HEK293T (cell line): ENCODE measurements around the gene CCM2.
"Not testable (repeated sequence)": the region's sequence is repeated elsewhere in the genome, so short reads cannot be mapped to it uniquely, and the experiment has no call there.

ENCODE experiments used
- CTCF ChIA-PET: fragments of 350-600 bp; formaldehyde crosslinking; extraction: SDS; loops from one replicate; lab custom pipeline; 2021; ENCODE audit warnings: antibody characterized with exemption, inconsistent platforms; lab: Yijun Ruan, JAX
- POLR2A ChIA-PET: fragments of 350-600 bp; formaldehyde crosslinking; extraction: SDS; loops from one replicate; lab custom pipeline; 2020; ENCODE audit warnings: antibody characterized with exemption, inconsistent platforms; lab: Yijun Ruan, JAX
- DNase-seq: peaks from one replicate; pipeline ENCODE4 v3.0.0; 2012; ENCODE audit warnings: mixed read lengths; ENCODE audit errors: extremely low spot score
- ARNT ChIP-seq: fragments of 450-650 bp; IDR thresholded peaks from 2 replicates; pipeline ENCODE4 v1.6.1; 2017; ENCODE audit warnings: mild to moderate bottlenecking
- BHLHE40 ChIP-seq: fragments of 450-650 bp; IDR thresholded peaks from 2 replicates; pipeline ENCODE4 v1.6.1; 2016; ENCODE audit warnings: mild to moderate bottlenecking, moderate library complexity, borderline replicate concordance
- CTBP1 ChIP-seq: fragments of 450-650 bp; IDR thresholded peaks from 2 replicates; pipeline ENCODE4 v1.6.1; 2016; ENCODE audit warnings: borderline replicate concordance
- ELF4 ChIP-seq: fragments of 450-650 bp; IDR thresholded peaks from 2 replicates; pipeline ENCODE4 v1.6.1; 2017; ENCODE audit warnings: antibody characterized with exemption
- FOXA1 ChIP-seq: fragments of 450-650 bp; IDR thresholded peaks from 2 replicates; pipeline ENCODE4 v1.6.1; 2016; ENCODE audit warnings: mild to moderate bottlenecking
- FOXK2 ChIP-seq: fragments of 450-650 bp; IDR thresholded peaks from 2 replicates; pipeline ENCODE4 v1.6.1; 2016; ENCODE audit warnings: mild to moderate bottlenecking
- FOXM1 ChIP-seq: fragments of 450-650 bp; IDR thresholded peaks from 2 replicates; pipeline ENCODE4 v1.6.1; 2017; ENCODE audit warnings: mild to moderate bottlenecking, borderline replicate concordance
- HDGF ChIP-seq: fragments of 450-650 bp; IDR thresholded peaks from 2 replicates; pipeline ENCODE4 v1.6.1; 2017; ENCODE audit warnings: antibody characterized with exemption, borderline replicate concordance
- L3MBTL2 ChIP-seq: fragments of 450-650 bp; conservative IDR thresholded peaks from 2 replicates; pipeline ENCODE4 v1.6.1; 2016; ENCODE audit warnings: mild to moderate bottlenecking
- LEF1 ChIP-seq: fragments of 450-650 bp; IDR thresholded peaks from 2 replicates; pipeline ENCODE4 v1.6.1; 2017; ENCODE audit warnings: mild to moderate bottlenecking, borderline replicate concordance
- NFRKB ChIP-seq: fragments of 450-650 bp; IDR thresholded peaks from 2 replicates; pipeline ENCODE4 v1.6.1; 2016; ENCODE audit warnings: mild to moderate bottlenecking, moderate library complexity
- SP1 ChIP-seq: fragments of 450-650 bp; IDR thresholded peaks from 2 replicates; pipeline ENCODE4 v1.6.1; 2017
- SUZ12 ChIP-seq: fragments of 450-650 bp; IDR thresholded peaks from 2 replicates; pipeline ENCODE4 v1.6.1; 2016; ENCODE audit warnings: mild to moderate bottlenecking
- TARDBP ChIP-seq: fragments of 450-650 bp; IDR thresholded peaks from 2 replicates; pipeline ENCODE4 v1.6.1; 2016
- ZNF384 ChIP-seq: fragments of 450-650 bp; IDR thresholded peaks from 2 replicates; pipeline ENCODE4 v1.6.1; 2016
- TF ChIP-seq, protein P1 (sequence below): fragments of 450-650 bp; IDR thresholded peaks from 2 replicates; pipeline ENCODE4 v1.6.1; 2016

CCM2 gene

DNA sequence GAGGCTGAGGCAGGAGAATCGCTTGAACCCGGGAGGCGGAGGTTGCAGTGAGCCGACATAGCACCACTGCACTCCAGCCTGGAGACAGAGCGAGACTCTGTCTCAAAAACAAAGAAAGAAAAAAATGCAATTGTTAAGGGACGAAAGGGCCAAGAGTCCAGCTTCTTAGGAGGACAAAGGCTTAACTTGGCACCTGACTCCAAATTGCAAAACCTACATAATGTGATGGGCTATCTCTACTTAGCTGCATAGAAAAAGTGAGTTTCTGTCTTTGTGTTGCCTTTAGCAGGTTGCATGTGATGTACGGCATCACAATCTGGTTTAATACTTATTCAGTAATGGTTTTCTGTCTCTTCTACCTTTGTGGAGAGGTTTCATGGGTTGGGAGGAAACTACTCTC lies 12.5 kb upstream of the CCM2 start:
- no peak for DNase-seq
- TF ChIP-seq TARDBP (no peak), NFRKB (no peak), LEF1 (no peak), BHLHE40 (no peak), HDGF (no peak), FOXM1 (no peak), ZNF384 (no peak), FOXA1 (no peak), L3MBTL2 (no peak), ELF4 (no peak), FOXK2 (no peak), CTBP1 (no peak), ARNT (no peak), SUZ12 (no peak), SP1 (no peak)
- TF ChIP-seq, protein P1, sequence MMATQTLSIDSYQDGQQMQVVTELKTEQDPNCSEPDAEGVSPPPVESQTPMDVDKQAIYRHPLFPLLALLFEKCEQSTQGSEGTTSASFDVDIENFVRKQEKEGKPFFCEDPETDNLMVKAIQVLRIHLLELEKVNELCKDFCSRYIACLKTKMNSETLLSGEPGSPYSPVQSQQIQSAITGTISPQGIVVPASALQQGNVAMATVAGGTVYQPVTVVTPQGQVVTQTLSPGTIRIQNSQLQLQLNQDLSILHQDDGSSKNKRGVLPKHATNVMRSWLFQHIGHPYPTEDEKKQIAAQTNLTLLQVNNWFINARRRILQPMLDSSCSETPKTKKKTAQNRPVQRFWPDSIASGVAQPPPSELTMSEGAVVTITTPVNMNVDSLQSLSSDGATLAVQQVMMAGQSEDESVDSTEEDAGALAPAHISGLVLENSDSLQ: no peak
- ChIA-PET POLR2A (interaction anchor here (3.3 to 4.1 kb wide), 2 partner anchors 10 to 124 kb away, joined by 15 to 30 read pairs; partner anchors contain the start of genes CCM2 and TBRG4), CTCF (no interaction called here)

DNA sequence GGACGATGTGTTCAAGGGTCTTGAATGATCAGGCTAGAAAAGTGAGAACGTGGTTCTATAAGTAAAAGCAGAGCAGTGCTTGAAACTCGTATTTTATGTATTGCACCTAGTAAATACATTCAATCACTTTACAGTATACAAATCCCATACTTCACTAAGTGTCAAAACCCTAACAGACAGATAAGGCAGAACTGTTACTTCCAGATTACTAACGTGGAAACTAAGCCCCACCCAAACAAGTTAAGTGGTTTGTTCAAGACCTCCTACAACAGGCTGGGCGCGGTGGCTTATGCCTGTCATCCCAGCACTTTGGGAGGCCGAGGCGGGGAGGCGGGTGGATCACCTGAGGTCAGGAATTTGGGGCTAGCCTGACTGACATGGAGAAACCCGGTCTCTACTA lies 12.0 kb upstream of the CCM2 start:
- POLR2A ChIA-PET: interaction anchor here (1.8 to 4.1 kb wide), 3 partner anchors 10 to 123 kb away, joined by 5 to 30 read pairs (median 15); partner anchors contain the start of genes CCM2 and TBRG4
- CTCF ChIA-PET: no interaction called here
- TF ChIP-seq ZNF384 (no peak), ELF4 (no peak), FOXK2 (no peak), TARDBP (no peak), NFRKB (no peak)
- no peak for DNase-seq

DNA sequence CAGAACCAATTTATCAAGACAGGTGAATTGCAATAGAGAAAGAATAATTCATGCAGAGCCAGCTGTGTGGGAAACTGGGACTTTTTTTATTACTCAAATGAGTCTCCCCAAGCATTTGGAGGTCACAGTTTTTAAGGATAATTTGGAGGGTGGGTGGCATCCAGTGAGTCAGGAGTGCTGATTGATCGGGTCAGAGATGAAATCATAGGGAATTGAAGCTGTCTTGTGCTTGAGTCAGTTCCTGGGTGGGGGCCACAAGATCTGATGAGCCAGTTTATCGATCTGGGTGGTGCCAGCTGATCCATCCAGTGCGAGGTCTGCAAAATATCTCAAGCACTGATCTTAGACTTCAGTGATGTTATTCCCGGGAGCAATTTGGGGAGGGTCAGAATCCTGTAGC lies 11.3 kb upstream of the CCM2 start:
- ChIA-PET CTCF (no interaction called here), POLR2A (interaction anchor here (0.6 to 4.1 kb wide), 4 partner anchors 8 to 123 kb away, joined by 3 to 15 read pairs (median 8); partner anchors contain the start of genes CCM2 and TBRG4)
- no peak for DNase-seq
- TF ChIP-seq FOXA1: no peak
- no peak for TF ChIP-seq SP1
- TF ChIP-seq FOXM1: no peak
- TF ChIP-seq ARNT: no peak
- TF ChIP-seq SUZ12: no peak
- no peak for TF ChIP-seq FOXK2
- no peak for TF ChIP-seq NFRKB

DNA sequence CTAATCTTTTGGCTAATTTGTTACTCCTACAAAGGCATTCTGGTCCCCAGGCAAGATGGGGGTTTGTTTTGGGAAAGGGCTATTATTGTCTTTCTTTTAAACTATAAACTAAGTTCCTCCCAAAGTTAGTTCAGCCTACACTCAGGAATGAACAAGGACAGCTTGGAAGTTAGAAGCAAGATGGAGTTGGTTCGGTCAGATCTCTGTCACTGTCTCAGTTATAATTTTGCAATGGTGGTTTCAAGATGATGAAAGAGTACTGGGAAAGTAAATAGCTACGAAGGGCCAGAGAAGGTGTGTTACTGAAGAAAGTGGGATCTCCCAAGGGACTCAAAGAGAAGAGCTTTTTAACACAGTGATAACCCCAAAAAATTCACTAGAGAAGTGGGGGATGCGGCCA lies 10.9 kb upstream of the CCM2 start:
- CTCF ChIA-PET: no interaction called here
- POLR2A ChIA-PET: interaction anchor here (0.6 to 4.1 kb wide), 4 partner anchors 9 to 122 kb away, joined by 3 to 15 read pairs (median 8); partner anchors contain the start of genes CCM2 and TBRG4
- TF ChIP-seq L3MBTL2 (no peak), HDGF (no peak), SP1 (no peak), FOXK2 (no peak), ZNF384 (no peak), BHLHE40 (no peak), FOXM1 (no peak), TARDBP (no peak), ELF4 (no peak), NFRKB (no peak), LEF1 (no peak), SUZ12 (no peak), ARNT (no peak), FOXA1 (no peak)
- TF ChIP-seq, protein P1: no peak
- DNase-seq: no peak

DNA sequence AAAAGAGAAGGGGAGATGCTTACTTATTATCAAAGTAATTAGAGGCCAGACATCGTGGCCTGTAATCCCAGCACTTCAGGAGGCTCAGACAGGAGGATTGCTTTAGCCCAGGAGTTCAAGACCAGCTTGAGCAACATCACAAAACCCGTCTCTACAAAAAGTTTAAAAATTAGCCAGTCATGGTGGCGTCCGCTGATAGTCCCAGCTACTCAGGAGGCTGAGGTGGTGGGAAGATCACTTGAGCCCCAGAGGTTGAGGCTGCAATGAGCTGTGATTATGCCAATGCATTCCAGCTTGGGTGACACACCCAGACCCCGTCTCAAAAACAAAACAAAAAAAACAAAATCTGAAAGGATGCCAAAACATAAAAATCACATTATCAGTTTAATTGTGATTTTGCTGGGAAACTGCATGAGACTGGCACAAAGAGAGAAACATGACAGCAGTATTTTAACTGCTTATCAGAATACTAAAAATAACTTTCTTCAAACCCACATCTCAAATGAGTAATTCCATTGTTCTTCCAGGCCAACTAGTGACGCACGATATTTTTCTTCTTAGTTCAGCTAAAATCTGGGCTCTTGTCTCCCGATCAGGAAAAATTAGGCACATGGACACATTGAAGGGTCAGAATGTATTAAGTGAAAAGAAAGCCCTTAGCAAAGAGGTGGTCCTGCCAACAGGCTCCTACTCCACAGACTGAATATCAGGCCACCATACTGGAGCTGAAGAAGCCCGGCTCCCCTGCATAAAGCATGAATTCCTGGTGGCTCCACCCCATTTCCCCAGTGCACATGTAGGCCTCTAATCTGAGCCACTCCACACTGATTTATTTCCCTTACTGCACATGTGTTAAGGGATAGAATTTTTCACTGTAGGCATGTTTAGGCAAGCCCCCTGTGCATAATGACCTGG lies 9.6 kb upstream of the CCM2 start:
- no peak for TF ChIP-seq ARNT
- no peak for TF ChIP-seq CTBP1
- TF ChIP-seq LEF1: no peak
- no peak for TF ChIP-seq BHLHE40
- ChIA-PET POLR2A (interaction anchor here (1.8 to 3.0 kb wide), 2 partner anchors 9 to 11 kb away, joined by 5 to 12 read pairs; partner anchors contain the start of gene CCM2), CTCF (interaction anchor here (0.6 kb wide), 1 partner anchor 14 kb away, joined by 3 read pairs; no protein-coding TSS in a partner anchor)
- no peak for DNase-seq

DNA sequence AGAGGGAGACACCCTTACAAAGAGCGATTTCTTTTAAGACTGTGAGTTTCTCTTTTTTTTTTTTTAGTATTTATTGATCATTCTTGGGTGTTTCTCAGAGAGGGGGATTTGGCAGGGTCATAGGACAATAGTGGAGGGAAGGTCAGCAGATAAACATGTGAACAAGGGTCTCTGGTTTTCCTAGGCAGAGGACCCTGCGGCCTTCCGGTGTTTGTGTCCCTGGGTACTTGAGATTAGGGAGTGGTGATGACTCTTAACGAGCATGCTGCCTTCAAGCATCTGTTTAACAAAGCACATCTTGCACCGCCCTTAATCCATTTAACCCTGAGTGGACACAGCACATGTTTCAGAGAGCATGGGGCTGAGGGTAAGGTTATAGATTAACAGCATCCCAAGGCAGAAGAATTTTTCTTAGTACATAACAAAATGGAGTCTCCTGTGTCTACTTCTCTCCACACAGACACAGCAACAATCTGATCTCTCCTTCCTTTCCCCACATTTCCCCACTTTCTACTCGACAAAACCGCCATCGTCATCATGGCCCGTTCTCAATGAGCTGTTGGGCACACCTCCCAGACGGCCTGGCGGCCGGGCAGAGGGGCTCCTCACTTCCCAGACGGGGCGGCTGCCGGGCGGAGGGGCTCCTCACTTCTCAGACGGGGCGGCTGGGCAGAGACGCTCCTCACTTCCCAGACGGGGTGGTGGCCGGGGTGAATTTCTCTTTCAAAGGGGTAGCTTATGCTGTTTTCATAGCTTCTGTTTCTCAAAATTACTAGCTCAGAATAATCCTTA lies 7.8 kb upstream of the CCM2 start:
- CTCF ChIA-PET, DNase-seq: not testable (repeated sequence)
- POLR2A ChIA-PET: interaction anchor here (0.6 to 0.9 kb wide), 2 partner anchors 9 to 119 kb away, joined by 3 read pairs; partner anchors contain the start of gene TBRG4
